ENCODE results near the gene EYS.

GRCh38 chr6:64270083-64270482 is 1436.9 kb downstream of the EYS start:
- TF ChIP-seq POLR2A (IDR thresholded peaks at IDR 0.05) (no peak), EP300 (IDR thresholded peaks at IDR 0.05) (no peak), POLR2AphosphoS5 (IDR thresholded peaks at IDR 0.05) (no peak)
- TF ChIP-seq, protein P1, sequence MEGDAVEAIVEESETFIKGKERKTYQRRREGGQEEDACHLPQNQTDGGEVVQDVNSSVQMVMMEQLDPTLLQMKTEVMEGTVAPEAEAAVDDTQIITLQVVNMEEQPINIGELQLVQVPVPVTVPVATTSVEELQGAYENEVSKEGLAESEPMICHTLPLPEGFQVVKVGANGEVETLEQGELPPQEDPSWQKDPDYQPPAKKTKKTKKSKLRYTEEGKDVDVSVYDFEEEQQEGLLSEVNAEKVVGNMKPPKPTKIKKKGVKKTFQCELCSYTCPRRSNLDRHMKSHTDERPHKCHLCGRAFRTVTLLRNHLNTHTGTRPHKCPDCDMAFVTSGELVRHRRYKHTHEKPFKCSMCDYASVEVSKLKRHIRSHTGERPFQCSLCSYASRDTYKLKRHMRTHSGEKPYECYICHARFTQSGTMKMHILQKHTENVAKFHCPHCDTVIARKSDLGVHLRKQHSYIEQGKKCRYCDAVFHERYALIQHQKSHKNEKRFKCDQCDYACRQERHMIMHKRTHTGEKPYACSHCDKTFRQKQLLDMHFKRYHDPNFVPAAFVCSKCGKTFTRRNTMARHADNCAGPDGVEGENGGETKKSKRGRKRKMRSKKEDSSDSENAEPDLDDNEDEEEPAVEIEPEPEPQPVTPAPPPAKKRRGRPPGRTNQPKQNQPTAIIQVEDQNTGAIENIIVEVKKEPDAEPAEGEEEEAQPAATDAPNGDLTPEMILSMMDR (IDR thresholded peaks at IDR 0.05) = no peak

All from stomach (tissue), 4 donors.